GM18499 (cell line): ENCODE measurements around the gene KCNA10.

Experiments
- ATAC-seq: cut with Tn5 transposase; IDR thresholded peaks from one replicate; pipeline ENCODE4 v1.9.1; 2021; ENCODE audit warnings: moderate number of reproducible peaks; ENCODE audit not compliant: insufficient read depth, unreplicated experiment

The KCNA10 gene

DNA sequence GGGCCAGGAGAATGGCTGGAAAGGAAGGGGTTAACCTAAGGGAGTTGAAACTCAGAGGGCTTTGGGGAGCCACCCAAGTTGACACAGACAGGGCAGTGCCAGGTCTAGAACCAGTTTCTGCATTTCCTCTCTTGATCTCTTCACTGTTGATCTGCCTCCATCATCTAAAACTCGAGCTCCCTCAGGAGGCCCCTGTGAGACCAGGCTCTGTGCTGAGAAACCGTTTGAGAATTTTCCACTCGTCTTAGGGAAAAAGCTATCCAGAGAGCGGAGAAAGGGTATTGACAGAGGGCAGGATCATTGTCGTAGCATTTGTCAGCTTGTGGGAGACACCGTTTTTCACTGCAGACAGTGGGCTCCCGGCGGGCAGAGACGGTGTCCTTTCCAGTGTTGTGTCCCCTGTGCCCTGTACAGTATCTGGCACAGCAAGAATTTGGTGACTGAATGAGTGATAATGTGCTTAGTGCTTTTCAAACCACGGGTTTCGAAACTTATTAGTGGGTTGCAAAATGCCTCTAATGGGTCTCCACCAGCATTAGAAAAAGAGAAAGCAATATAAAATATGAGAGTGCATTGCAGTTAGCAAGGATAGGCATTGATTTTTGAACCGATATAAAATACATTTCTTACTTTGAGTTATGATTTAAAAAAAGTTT, 36.9 kb downstream of the KCNA10 start:
- ATAC-seq = no peak

DNA sequence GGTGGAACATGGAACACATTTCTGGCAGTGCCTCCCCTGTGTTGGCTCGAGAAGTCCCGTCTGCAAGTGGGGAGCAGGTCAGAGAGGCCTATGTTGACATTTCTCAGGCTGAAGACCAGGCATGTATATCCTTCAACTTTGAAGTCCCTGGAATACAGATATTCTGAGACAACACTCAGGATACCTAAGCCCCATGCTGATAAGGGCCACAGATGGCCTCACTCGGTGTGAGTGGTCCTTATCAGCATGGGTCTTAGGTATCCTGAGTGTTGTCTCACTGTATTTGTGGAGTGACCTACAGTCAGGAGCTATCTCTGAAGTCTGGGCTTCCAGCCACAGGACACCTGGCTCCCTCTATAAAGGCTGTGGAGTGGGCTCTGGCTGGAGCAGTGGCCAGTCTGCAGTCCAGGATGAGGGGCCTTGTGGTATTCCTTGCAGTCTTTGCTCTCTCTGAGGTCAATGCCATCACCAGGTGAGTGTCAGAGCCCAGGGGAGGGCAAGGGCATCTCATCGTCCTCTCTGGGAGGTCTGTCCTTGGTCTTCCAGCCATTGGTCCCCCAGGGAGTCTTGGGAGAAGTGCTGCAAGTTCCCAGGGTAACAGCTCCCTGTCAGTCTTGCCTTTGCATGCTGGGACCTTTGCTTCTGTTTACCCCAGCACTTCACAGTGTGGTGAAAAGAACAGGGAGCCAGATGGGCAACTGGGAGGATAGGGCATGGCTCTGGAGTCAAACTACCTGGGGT, 38.4 kb downstream of the KCNA10 start:
- ATAC-seq = no peak

DNA sequence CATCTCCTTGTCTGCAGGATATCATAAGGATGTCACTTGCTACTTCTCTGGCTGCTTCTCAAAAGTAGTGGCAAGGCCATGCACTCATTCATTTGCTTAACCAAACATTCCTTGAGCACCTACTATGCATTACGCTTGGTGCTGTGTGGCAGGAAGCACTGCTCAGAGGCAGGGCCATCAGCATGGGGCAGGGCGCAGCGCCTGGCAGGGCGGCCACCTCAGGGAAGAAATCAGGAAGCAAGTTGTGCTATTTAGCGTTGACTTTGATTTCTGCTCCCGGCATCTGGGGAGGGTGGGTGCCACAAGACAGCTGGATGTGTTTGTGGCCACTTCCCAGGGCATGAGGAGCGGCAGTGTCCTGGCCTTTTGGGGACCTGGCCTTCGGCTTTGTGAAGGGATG, 40.1 kb downstream of the KCNA10 start:
- ATAC-seq = no peak

DNA sequence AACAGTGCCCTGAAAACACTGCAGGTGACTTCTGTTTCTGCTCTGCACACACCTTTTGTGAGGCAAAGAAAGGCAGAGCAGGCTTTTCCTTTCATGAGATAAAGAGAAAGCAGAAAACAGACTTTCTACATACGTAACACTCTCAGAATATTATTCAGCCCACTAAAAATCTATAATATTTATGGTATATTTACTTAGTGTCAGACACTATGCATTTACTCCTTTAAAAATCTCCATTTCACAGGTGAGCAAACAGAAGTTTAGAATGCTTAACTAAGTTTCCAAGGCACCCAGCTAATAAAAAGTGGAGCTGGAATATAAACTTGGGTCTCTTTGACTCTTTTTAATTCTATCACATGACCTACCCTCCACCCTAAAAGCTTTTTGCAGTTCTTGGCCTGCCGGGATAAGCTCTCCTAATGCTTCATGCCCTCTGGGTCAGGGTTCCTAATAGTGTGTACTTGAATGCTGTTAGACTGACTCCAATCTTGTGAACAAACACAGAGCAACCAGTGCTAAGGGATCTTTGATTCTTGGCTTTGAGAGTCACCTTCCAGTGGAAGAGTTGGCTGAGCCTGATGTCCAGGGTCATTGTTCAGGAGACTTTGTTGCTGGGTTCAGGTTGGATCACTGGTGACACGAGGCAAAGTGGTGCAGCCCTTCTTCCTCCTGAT, 40.9 kb downstream of the KCNA10 start:
- ATAC-seq = no peak

DNA sequence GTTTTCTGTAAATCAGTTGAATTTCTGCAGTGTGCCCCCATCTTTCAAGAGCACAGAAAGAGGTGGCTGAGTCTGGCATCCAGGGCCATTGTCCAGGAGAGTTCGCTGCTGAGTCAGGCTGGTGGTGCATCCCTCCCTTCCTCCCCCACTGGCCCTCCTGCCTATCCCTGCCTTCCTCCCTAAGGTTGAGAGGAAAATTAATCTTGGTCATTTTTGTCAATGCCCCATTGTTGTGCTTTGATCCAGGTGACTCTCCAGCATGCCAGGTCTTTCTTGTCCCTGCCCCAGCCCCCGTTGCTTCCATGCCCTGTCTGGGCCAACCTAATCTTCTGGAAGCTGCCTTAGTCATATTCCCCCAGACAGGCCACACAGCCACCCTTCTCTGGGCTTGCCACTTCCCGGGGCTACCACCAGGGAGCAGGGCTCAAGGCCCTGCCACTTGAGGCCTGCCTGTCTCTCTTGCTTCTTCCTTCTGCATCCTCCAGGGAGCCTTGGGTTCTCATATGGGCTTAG, 41.5 kb downstream of the KCNA10 start:
- ATAC-seq = no peak

DNA sequence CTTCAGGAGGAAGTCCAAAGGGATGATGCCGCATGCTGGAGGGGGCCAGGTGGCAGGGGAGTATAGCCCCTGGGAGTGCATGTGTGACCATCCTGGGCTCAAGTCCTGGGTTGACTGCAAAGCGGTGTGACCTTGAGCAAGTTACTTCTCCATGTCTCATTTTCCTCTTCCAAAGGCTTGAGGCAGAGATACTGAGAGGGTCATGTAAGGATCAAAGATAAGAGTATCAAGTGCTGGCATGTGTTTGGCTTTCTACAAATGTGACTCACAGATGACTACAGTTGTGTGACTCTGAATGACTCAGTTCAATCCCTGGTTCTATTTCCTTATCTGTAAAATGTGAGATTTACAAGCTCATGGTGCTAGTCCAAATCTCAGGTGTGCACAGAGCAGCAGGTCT, 41.9 kb downstream of the KCNA10 start:
- no peak for ATAC-seq

DNA sequence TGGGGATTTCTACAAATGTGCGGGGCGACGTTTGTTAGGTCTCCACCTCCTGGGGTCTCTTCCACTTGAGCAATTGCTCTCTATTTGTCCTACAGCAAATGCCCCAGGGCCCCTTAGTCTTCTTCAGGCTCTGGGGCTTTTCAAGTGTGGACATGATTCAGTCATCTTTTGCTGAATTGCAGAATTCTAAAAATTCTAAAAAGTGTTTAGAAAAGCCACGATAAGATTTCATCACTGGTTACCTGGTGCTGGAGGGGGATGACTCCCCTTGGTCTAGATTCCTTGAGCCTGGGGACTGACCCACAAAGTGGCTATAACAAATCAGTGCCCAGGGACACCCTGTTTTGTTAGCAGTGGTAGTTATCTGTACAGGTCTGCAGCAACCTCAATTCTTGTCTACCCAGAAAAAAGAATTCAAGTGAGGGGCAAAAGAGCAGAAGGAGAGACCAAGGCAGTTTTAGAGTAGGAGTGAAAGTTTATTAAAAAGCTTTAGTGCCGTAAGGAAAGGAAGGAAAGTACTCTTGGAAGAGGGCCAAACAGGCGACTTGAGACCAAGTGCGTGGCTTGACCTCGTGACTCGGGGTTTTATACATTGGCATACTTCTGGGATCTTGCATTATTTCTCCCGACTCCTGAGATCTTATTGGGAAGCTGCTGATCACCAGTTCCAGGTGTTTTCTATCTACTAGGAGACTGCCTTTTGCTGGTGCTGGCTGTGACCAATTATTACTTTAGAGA, 42.8 kb downstream of the KCNA10 start:
- no peak for ATAC-seq

DNA sequence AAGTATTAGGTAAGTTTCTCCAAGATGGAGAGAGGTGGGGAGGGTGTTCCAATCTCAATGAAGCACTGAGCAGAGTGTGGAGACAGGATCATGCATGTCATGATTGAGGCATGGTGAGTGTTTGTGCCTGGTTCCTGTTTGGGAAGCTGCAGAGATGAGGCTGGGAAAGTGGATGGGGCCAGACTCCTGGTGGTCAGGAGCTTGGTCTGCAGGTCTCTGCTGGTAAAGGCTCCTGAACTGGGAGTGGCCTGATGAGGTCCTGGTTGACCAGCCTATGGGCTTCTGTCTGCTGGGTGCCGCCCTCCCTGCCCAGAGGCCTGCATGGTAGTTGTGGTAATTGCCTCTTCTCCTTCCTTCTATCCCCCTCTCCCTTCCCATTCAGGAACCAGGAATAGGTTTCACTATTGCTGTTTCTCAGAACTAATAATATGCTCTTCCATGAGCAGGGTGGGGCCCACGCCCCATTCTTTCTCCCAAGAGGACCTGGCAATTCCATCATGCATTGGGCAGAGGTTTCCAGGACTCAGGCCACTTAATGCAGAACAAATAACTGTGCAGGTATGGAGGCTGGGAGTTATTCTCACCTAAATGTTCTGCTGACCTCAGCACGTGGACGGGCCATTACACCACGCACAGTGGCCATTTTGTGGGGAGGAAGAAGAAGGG, 43.5 kb downstream of the KCNA10 start:
- ATAC-seq = no peak

DNA sequence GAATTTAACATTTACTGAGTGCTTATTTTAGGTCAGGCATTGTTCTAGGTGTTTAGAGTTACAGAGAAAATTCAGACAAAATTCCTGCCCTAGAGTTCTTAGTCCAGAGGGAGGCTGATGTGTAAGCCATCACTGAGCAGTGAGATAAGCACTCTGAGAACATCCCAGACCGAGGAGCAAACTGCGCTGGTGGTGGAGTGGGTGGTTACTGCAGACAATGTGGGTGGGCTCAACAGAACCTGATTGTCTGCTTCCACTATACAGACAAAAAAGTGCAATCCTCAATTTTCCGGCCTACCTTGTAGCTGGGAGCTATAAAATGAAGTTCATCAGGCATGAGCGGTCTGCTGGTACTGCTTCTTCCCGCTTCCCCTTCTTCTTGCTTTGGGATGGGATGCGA, 44.5 kb downstream of the KCNA10 start:
- ATAC-seq = no peak

DNA sequence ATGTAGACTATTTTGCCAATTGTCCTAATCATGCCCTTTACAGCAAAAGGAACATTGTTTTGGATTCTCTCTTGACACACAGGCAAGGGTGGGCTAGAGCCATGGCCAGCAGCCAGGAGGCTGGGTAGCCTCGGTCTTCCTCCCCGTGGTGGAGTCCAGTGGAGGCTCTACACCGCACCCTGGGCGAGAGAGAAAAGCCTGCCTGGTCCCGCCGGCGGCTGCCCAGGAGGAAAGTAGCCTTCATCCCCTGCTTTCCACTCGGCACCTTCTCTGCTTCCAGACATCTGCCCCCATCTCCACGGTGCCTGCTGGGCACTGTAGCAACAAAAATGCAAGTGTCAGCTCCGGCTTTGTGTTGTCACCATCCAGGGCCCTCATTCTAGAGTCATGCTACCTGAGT, 46.4 kb downstream of the KCNA10 start:
- no peak for ATAC-seq

DNA sequence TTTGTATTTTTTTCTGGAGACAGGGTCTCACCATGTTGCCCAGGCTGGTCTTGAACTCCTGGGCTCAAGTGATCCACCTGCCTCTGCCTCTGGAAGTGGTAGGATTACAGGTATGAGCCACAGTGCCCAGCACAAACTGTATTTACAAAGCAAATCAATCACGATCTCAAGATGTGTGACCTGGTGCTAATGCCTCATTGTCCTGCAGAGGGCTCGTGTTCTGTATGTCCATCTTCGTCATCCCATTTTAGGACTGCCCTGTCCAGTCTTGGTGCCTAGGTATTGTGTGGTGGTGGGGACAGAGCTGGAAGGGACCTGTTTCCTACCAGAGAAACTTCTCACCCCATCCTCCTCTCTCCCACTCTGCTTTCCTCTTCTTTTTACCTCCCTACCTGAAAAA, 47.8 kb downstream of the KCNA10 start:
- no peak for ATAC-seq
